GM19463 (cell line): ENCODE results near the gene GLP2R.

Experiments
- ATAC-seq: cut with Tn5 transposase; IDR thresholded peaks from one replicate; pipeline ENCODE4 v1.9.1; 2021; ENCODE audit warnings: mild to moderate bottlenecking, moderate library complexity; ENCODE audit not compliant: unreplicated experiment

The GLP2R gene

DNA sequence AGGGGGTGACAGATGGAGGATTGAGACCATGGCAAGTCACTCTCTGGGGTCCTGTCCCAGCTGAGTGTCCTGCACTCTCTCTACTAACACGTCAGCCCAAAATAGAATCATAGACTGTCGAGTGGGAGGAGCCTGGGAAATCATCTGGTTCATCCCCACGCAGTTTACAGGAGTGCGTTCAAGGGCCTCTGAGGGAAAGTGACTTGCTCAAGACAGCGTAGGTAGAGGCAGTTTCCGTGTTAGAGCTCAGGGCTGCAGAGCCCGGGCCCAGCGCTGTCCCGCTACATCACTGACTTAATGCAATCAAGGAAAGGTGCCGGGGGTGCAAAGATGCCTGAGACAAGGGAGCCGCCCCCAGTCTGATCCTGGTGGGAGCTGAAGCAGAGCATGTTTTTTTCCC lies 14.2 kb upstream of the GLP2R start:
- ATAC-seq = no peak

- ATAC-seq = no peak
These were observed 12.6 kb upstream of the GLP2R start for GRCh38 chr17:9813166-9813565.

DNA sequence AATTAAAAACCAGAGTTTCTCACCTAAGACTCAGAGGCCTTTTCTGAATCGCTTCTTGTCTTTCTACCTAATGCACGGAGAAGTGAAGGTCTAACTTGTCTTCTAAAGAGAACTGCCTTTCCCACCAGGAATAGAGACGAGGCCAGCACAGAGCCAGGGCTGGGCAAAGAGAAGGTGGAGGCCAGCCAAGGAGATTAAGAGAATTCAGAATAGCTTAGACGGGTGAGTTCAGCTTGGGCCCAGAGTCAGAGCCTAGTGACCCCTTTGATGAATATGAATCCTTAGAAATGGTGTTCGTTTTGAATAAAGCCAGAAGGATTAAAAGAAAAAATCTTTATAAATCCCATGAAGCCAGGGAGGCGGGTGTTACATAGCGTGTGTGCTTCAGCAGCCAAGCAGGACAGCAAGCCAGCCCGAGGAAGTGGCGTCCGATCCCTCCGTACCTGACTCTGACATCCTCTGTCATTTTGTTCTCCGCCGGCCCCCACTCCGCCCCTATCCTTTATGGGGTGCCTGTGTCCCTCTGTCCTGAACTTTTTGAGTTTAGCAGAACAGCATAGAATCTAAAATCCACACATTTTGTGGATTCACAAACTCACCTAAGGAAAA lies 11.3 kb upstream of the GLP2R start:
- ATAC-seq = no peak

- no peak for ATAC-seq
These were observed 9.3 kb upstream of the GLP2R start for GRCh38 chr17:9816472-9816871.

- no peak for ATAC-seq
These were observed 8.6 kb upstream of the GLP2R start for GRCh38 chr17:9817086-9817485.

- no peak for ATAC-seq
These were observed 7.0 kb upstream of the GLP2R start for GRCh38 chr17:9818760-9819159.

GRCh38 chr17:9820448-9820847 lies 5.3 kb upstream of the GLP2R start:
- ATAC-seq = no peak

DNA sequence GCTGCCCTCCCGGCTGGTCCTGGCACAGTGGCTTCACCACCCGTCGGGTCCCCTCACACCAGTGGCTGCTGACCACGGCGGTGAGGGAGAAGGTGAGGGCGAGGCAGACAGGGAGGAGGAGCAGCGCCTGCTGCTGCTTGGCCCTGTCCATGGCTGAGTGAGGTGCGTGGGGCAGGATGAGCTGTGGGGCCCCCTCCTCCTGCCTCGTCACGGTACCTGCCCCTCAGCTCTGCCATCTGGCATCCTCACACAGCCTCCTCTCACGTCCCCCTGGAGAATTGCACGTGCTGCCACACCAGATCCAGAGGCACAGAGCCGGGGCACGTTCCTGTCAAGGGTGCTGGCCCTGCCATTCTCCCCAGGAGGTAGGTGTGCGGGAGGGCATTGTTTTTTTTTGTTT lies 3.8 kb upstream of the GLP2R start, which contains the start of gene GSG1L2:
Gene GSG1L2 (minus strand): TSS at position 159 of the 400 bp plus-strand sequence. CDS start 8 bp downstream, at position 151.
- ATAC-seq = no peak

- no peak for ATAC-seq
These were observed 1.6 kb upstream of the GLP2R start for GRCh38 chr17:9824094-9824493.

GRCh38 chr17:9824797-9825338 lies 856 bp upstream of the GLP2R start:
- ATAC-seq = no peak

GRCh38 chr17:9828296-9829295 lies 2.9 kb downstream of the GLP2R start:
- no peak for ATAC-seq

GRCh38 chr17:9829343-9829742 lies 3.6 kb downstream of the GLP2R start:
- ATAC-seq = no peak

DNA sequence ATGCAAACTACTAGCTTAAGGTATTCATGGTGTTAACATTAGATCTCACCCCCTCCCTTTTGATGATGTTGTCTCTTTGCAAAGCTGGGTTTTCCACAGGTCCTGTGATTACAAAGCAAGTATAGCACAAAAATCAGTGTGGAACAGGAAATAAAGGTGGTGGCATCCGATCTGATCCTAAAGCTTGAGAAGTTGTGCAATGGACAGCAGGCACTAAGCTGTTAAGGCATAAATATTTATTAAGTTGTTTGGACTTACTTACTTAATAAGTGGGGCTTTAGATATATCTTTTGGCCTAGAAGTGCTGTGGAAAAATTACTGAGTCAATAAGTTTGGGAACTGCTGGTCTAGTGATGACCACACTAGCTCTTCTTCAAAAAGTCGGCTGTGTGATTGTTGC lies 5.0 kb downstream of the GLP2R start:
- no peak for ATAC-seq

GRCh38 chr17:9833922-9834321 lies 8.2 kb downstream of the GLP2R start:
- ATAC-seq = no peak

DNA sequence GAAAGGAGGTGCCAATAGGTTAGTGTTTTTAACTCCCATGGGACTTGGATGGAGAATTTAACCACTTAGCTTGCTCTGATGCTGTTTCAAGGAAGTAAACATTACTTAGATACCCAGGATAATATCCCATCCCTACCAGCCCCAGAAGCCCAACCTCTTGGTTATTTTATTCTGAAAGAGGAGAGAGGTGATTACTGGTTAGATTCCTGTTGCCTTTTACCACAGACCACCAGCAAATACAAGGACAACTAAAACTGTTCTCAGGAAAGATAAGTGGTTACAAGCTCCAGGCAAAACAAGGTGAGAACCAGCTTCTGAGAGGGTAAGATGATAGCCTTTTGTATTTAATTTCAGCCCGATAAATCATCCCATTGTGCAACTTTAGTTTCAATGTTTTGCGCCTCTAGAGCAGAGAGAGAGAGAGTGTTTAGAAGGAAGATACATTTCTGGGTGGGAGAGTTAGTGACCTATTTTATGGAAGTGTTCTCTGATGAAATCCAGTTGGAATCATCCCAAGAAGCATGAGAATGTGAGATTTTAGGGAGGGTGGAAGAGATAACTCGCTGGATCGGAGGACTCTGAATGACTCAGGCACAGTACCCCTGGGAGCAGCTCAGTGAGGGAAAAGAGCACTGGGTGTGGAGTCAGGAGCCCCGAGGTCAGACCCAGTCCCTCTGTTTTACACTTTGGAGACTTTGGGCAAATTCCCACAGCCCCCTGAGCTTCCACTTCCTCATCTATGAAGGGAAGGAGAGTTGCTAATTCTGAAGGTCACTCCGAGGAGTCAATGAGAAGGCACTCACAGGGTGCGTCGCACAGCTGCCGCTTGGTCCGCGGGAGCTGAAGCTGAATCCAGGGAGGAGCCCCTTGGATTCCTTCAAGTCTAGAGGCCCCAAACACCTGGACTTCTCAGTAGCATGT lies 12.1 kb downstream of the GLP2R start:
- ATAC-seq = no peak

GRCh38 chr17:9839433-9839832 lies 13.7 kb downstream of the GLP2R start:
- ATAC-seq = no peak

DNA sequence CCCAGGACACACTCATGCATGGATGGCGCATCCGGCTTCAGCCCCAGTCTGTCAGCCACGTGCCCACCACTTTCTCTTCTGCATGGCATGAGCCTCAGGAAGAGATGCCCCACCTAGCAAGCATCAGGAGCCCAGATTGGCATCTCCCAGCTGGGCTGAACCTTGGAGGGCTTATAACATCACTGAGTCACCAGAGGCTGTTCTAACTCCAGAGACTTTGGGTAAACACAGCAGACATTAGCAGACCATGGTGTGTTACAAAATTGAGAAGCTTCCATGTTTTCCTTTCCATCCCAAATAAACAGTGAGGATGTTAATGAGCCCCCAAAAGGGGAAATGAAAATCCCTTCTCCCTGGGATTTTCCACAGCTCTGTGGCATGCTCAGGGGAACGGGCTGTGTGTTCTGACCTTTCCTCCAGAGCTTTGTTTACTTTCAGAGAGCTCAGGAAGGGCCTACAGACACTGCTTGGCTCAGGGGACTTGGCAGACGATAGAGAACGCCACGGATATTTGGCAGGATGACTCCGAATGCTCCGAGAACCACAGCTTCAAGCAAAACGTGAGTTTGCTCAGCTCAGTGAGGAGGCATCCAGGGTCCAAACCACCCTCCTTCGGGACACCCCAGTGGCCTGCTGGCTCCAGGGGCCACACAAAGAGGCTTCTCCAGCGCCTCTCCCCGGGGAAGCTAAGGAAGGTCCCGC lies 16.5 kb downstream of the GLP2R start:
- no peak for ATAC-seq

- ATAC-seq = no peak
These were observed 17.7 kb downstream of the GLP2R start for GRCh38 chr17:9843152-9844010.

DNA sequence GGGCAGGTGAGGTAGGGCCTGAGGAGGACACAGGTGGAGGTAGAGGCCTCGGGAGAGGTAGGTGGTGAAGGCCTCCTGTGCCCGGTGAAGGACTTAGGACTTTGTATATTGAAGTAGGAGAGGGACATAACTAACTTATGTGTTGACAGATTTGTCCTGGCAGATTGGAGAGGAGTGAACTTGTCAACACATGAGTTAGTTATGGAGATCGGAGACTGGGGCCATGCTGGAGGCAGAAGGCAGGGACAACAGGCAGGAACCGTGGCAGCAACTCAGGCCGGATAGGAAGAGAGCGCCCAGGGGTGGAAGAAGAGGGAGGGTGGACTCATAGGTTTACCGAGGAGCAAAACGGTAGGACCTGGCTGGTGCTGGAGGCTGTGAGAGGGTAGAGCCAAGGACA lies 18.4 kb downstream of the GLP2R start:
- no peak for ATAC-seq
